Activated CD4-positive, CD25-positive, alpha-beta regulatory T cell treated with anti-CD3 and anti-CD28 coated beads, Interleukin-2, amount 50 U/mL, for 72 hours (primary cell): ENCODE data around the gene CLDN22.

ENCODE experiments used
- DNase-seq: peaks from one replicate; pipeline ENCODE4 v3.0.0; 2021

CLDN22 gene

GRCh38 chr4:183318656-183319055, 1.4 kb downstream of the CLDN22 start:
- no peak for DNase-seq

- DNase-seq: no peak
These were observed 5.3 kb downstream of the CLDN22 start for GRCh38 chr4:183314806-183315205.

GRCh38 chr4:183314336-183314735, 5.7 kb downstream of the CLDN22 start:
- DNase-seq: no peak

GRCh38 chr4:183312841-183313240, 7.2 kb downstream of the CLDN22 start:
- DNase-seq: no peak

- no peak for DNase-seq
These were observed 13.3 kb downstream of the CLDN22 start for GRCh38 chr4:183306811-183307210.

- no peak for DNase-seq
These were observed 15.5 kb downstream of the CLDN22 start for GRCh38 chr4:183304538-183304937.

GRCh38 chr4:183304067-183304466, 16.0 kb downstream of the CLDN22 start:
- no peak for DNase-seq

GRCh38 chr4:183303301-183303700, 16.8 kb downstream of the CLDN22 start:
- no peak for DNase-seq

- no peak for DNase-seq
These were observed 19.4 kb downstream of the CLDN22 start for GRCh38 chr4:183300655-183301054.

- no peak for DNase-seq
These were observed 20.0 kb downstream of the CLDN22 start for GRCh38 chr4:183300070-183300469.

- no peak for DNase-seq
These were observed 20.6 kb downstream of the CLDN22 start for GRCh38 chr4:183299464-183299863.

- no peak for DNase-seq
These were observed 22.4 kb downstream of the CLDN22 start for GRCh38 chr4:183297675-183298074.

GRCh38 chr4:183295711-183296110, 24.4 kb downstream of the CLDN22 start:
- no peak for DNase-seq

- DNase-seq: no peak
These were observed 29.0 kb downstream of the CLDN22 start for GRCh38 chr4:183291070-183291469.

- no peak for DNase-seq
These were observed 30.4 kb downstream of the CLDN22 start for GRCh38 chr4:183289688-183290087.

GRCh38 chr4:183288955-183289354, 31.1 kb downstream of the CLDN22 start:
- DNase-seq: no peak

- DNase-seq: no peak
These were observed 32.4 kb downstream of the CLDN22 start for GRCh38 chr4:183287677-183288076.

GRCh38 chr4:183287309-183287659, 32.8 kb downstream of the CLDN22 start:
- no peak for DNase-seq

- DNase-seq: no peak
These were observed 33.3 kb downstream of the CLDN22 start for GRCh38 chr4:183286590-183287308.

- DNase-seq: no peak
These were observed 34.2 kb downstream of the CLDN22 start for GRCh38 chr4:183285886-183286285.

GRCh38 chr4:183284965-183285364, 35.1 kb downstream of the CLDN22 start:
- DNase-seq: no peak

- no peak for DNase-seq
These were observed 35.8 kb downstream of the CLDN22 start for GRCh38 chr4:183284258-183284785.

GRCh38 chr4:183276106-183276505, 44.0 kb downstream of the CLDN22 start:
- DNase-seq: no peak

GRCh38 chr4:183272384-183272783, 47.7 kb downstream of the CLDN22 start:
- no peak for DNase-seq

- DNase-seq: no peak
These were observed 51.5 kb downstream of the CLDN22 start for GRCh38 chr4:183268556-183268955.
